K562 (cell line): ENCODE results near the gene ATP6V0C. TPM values are rescaled to one million over a fixed set of nuclear protein-coding genes. Genes with fewer than 3 reads are reported as not detected.
"Not testable (repeated sequence)": the region's sequence is repeated elsewhere in the genome, so short reads cannot be mapped to it uniquely, and the experiment has no call there.

Experiments used
- ATAC-seq: fragments of 200-7000 bp; cut with Tn5 transposase; 3 replicates; pipeline ENCODE4 v1.9.1; 2020; ENCODE audit warnings: moderate library complexity
- BruUV-seq: library from RNA; stranded (reverse); fragments of 400-500 nt; replicated peaks from 2 replicates; lab custom pipeline; 2021; lab: Mats Ljungman, UMichigan
- CTCF ChIA-PET: fragments of 300-600 bp; formaldehyde crosslinking; extraction: SDS; loops from one replicate; lab custom pipeline; 2021; ENCODE audit warnings: low intra/inter-chr PET ratio; lab: Yijun Ruan, JAX
- POLR2A ChIA-PET: fragments of 300-600, 350-650 bp; sonication (Branson Sonifier 250); formaldehyde crosslinking; extraction: SDS; loops from one replicate; lab custom pipeline; 2021; ENCODE audit warnings: antibody characterized with exemption, inconsistent platforms; lab: Yijun Ruan, JAX
- DNase-seq, 4 experiments: peaks; one replicate each; pipeline versions ENCODE4 v3.0.0 to v3.0.0-alpha.2; 2011 to 2018; ENCODE audit warnings: low spot score in 3 of 4, mixed read lengths in 3 of 4; ENCODE audit errors: extremely low read depth in 1 of 4
- FAIRE-seq: peaks from 2 replicates; lab custom pipeline; 2011; peaks lifted over from hg19 to GRCh38; lab: Jason Lieb, UNC
- H2AFZ ChIP-seq: 2 replicates; pipeline ENCODE4 v1.6.0; 2011; ENCODE audit warnings: low read depth, low read length, control low read depth, inconsistent platforms
- H3K27ac ChIP-seq: fragments of 200-600 bp; 3 replicates; pipeline ENCODE4 v1.8.0; 2011; ENCODE audit warnings: low read depth, mild to moderate bottlenecking, control low read depth, inconsistent platforms, low read length, moderate library complexity, mixed read lengths; ENCODE audit errors: extremely low read depth
- H3K27me3 ChIP-seq, 2 experiments: fragments of 300-600 bp in 1 of 2; 2 replicates in 1 of 2; 3 replicates in 1 of 2; pipeline versions ENCODE4 v1.6.0 to v1.8.0; 2011; ENCODE audit warnings: inconsistent platforms in 2 of 2, low read length in 2 of 2, mild to moderate bottlenecking in 1 of 2, mixed read lengths in 1 of 2, moderate library complexity in 1 of 2; ENCODE audit not compliant: control insufficient read depth in 2 of 2, insufficient read depth in 2 of 2
- H3K36me3 ChIP-seq: fragments of 300-600 bp; 3 replicates; pipeline ENCODE4 v1.8.0; 2011; ENCODE audit warnings: mild to moderate bottlenecking, low read length, inconsistent platforms; ENCODE audit not compliant: control insufficient read depth, insufficient read depth
- H3K4me1 ChIP-seq, 2 experiments: fragments of 200-600 bp in 1 of 2; replicated peaks in 1 of 2; 2 replicates in 1 of 2; 3 replicates in 1 of 2; pipeline versions ENCODE4 v1.5.1 to v1.8.0; 2011; ENCODE audit warnings: inconsistent platforms in 2 of 2, low read length in 2 of 2, mild to moderate bottlenecking in 1 of 2, mixed read lengths in 1 of 2, moderate library complexity in 1 of 2; ENCODE audit not compliant: control insufficient read depth in 2 of 2, insufficient read depth in 2 of 2
- H3K4me2 ChIP-seq: 2 replicates; pipeline ENCODE4 v1.6.1; 2011; ENCODE audit warnings: low read length, control low read depth, inconsistent platforms, mixed read lengths; ENCODE audit not compliant: insufficient read depth
- H3K4me3 ChIP-seq: fragments of 200-600 bp; sonication (generic), shearing (Covaris generic); 2 replicates; pipeline ENCODE4 v1.5.1; 2016; ENCODE audit warnings: control low read depth, inconsistent platforms
- H3K79me2 ChIP-seq: fragments of 200-600 bp; 3 replicates; pipeline ENCODE4 v1.8.0; 2011; ENCODE audit warnings: low read length, inconsistent platforms; ENCODE audit not compliant: control insufficient read depth, insufficient read depth
- H3K9ac ChIP-seq, 2 experiments: 2 replicates each; pipeline versions ENCODE4 v1.6.0 to v1.6.1; 2011; ENCODE audit warnings: low read depth in 2 of 2, low read length in 2 of 2, control low read depth in 1 of 2, inconsistent platforms in 1 of 2, mild to moderate bottlenecking in 1 of 2, mixed read lengths in 1 of 2; ENCODE audit not compliant: insufficient read depth in 1 of 2
- H3K9me1 ChIP-seq: one replicate; pipeline ENCODE4 v1.6.0; 2011; ENCODE audit warnings: inconsistent platforms, mild to moderate bottlenecking, low read length, moderate library complexity; ENCODE audit not compliant: control insufficient read depth, insufficient read depth
- H3K9me3 ChIP-seq: replicated peaks from 2 replicates; pipeline ENCODE4 v1.5.1; 2011; ENCODE audit warnings: low read depth, low read length, inconsistent platforms; ENCODE audit not compliant: control insufficient read depth, insufficient read depth
- H4K20me1 ChIP-seq: replicated peaks from 2 replicates; pipeline ENCODE4 v1.6.1; 2011; ENCODE audit warnings: low read length, inconsistent platforms, mixed read lengths; ENCODE audit not compliant: control insufficient read depth, insufficient read depth
- BCOR ChIP-seq: fragments of 450-650 bp; IDR thresholded peaks from 2 replicates; pipeline ENCODE4 v1.6.1; 2016
- HDAC2 ChIP-seq: fragments of 450-650 bp; IDR thresholded peaks from 2 replicates; pipeline ENCODE4 v1.6.1; 2016; ENCODE audit warnings: mild to moderate bottlenecking
- KDM1A ChIP-seq, 2 experiments: fragments of 450-650 bp; IDR thresholded peaks; 2 replicates each; pipeline ENCODE4 v1.6.1; 2016; ENCODE audit warnings: mild to moderate bottlenecking in 2 of 2
- MEIS2 ChIP-seq: fragments of 450-650 bp; IDR thresholded peaks from 2 replicates; pipeline ENCODE4 v1.6.1; 2014; ENCODE audit warnings: mild to moderate bottlenecking; ENCODE audit not compliant: partially characterized antibody
- RBM25 ChIP-seq: fragments of 200-400 bp; formaldehyde crosslinking; IDR thresholded peaks from 2 replicates; pipeline ENCODE4 v1.6.1; 2018; ENCODE audit warnings: low read length, low read depth, moderate library complexity; ENCODE audit not compliant: severe bottlenecking
- ZNF354B ChIP-seq: fragments of 250-450 bp; sonication (Bioruptor Pico); IDR thresholded peaks from 2 replicates; pipeline ENCODE4 v1.4.0; 2020
- WGBS: fragments of 100-300 bp; shearing (Covaris generic); methylation state at CpG from one replicate; pipeline ENCODE4 v1.1.6; 2016; ENCODE audit warnings: low coverage, mixed read lengths; ENCODE audit not compliant: insufficient coverage; ENCODE audit errors: missing lambda C conversion rate; 5-methylcytosine and 5-hydroxymethylcytosine counted together
- in situ Hi-C: fragments of 300-500 bp; cut with MboI; formaldehyde crosslinking; loops from 4 replicates; pipeline ENCODE4 v1.15.0; 2018; ENCODE audit warnings: inconsistent platforms, mixed read lengths
- intact Hi-C: fragments of 100-400 bp; cut with micrococcal nuclease; formaldehyde crosslinking; loops from 2 replicates; pipeline ENCODE4 v1.14.2; 2022
- polyA plus RNA-seq, 8 experiments: library from polyadenylated mRNA; depleted of rRNA in 4 of 8; stranded (reverse) in 5 of 8; unstranded in 3 of 8; fragments of >200 nt; fragmentation: Nextera tagmentation in 2 of 8; fragmentation: Illumina TruSeq in 1 of 8; extraction: Ambion mirVana in 2 of 8; extraction: Trizol in 1 of 8; gene quantifications; 2 replicates each; pipeline versions ENCODE4 v1.2.1 to v1.2.3, GENCODE V29; 2011 to 2014; ENCODE audit warnings: inconsistent platforms in 1 of 8, missing spikeins in 1 of 8
- total RNA-seq, 7 experiments: library from RNA; depleted of rRNA in 6 of 7; stranded (reverse); fragments of >200 nt in 6 of 7; fragmentation: Illumina TruSeq in 2 of 7; extraction: Trizol in 2 of 7; gene quantifications; 2 replicates each; pipeline versions ENCODE4 v1.2.1 to v1.2.3, GENCODE V29; 2011 to 2021; ENCODE audit warnings: low replicate concordance in 1 of 7

ATP6V0C gene
- total and polyA plus RNA-seq, 9 of the 15 experiments (the other 6 are each of a cell fraction or from before 2014, with no cell fraction given): 2.9 to 228 (median 22.7) TPM

GRCh38 chr16:2534335-2534734 is 20.6 kb downstream of the ATP6V0C start:
- H2AFZ ChIP-seq, H3K9me3 ChIP-seq, ATAC-seq, H3K9me1 ChIP-seq, H3K9ac ChIP-seq, in situ Hi-C loops, H3K27me3 ChIP-seq, intact Hi-C loops, BruUV-seq, POLR2A ChIA-PET, H3K4me3 ChIP-seq, H3K4me2 ChIP-seq, H4K20me1 ChIP-seq, FAIRE-seq, CTCF ChIA-PET, DNase-seq, H3K27ac ChIP-seq: not testable (repeated sequence)
- H3K36me3 ChIP-seq: peaks cover 18% of the 10 kb centered on the region; the same call in 2 of the 3 replicates
- TF ChIP-seq KDM1A (IDR thresholded peaks at IDR 0.05) (peak in 1 of 2 experiments; percentile 56; a peak in 2 of 4 replicates), HDAC2 (0 out of 2 replicates have a peak, but pooled peaks have one; percentile 35), BCOR (peak; percentile 80), RBM25 (peak; percentile 73)
- 82% methylated on average over 5 of the region's 5 CpGs for WGBS
- H3K79me2 ChIP-seq: peaks cover 10% of the 10 kb centered on the region
- peaks cover 17 to 59% of the 10 kb centered on the region in 2 experiments; a peak in 4 of 5 replicates for H3K4me1 ChIP-seq

- peaks cover 18 to 46% of the 10 kb centered on the region in 2 experiments; a peak in 4 of 5 replicates for H3K4me1 ChIP-seq
- no peaks in the 10 kb centered on the region for H3K9me3 ChIP-seq
- peaks cover 22% of the 10 kb centered on the region for H3K79me2 ChIP-seq
- DNase-seq (no peak), ATAC-seq (no peak), FAIRE-seq (no peak)
- no TSS peak for BruUV-seq
- TF ChIP-seq ZNF354B (CRISPR knock-in tag) (no peak), MEIS2 (no peak)
- H3K27me3 ChIP-seq: no peaks in the 10 kb centered on the region
- in situ Hi-C loops: no loop called here
- intact Hi-C loops: no loop called here
- peaks cover 16% of the 10 kb centered on the region; the same call in 1 of the 3 replicates for H3K36me3 ChIP-seq
- 0 out of 2 replicates have a peak overlapping the region, but pooled peaks have one; percentile 43 for H2AFZ ChIP-seq
- H4K20me1 ChIP-seq: no peaks in the 10 kb centered on the region
- H3K9ac ChIP-seq: no peak overlapping the region
- WGBS: 80% methylated on average over 8 of the region's 9 CpGs
- CTCF ChIA-PET: no interaction called here
- no peak overlapping the region for H3K27ac ChIP-seq
- H3K9me1 ChIP-seq: no peaks in the 10 kb centered on the region
- H3K4me3 ChIP-seq: no peak overlapping the region
- no peak overlapping the region for H3K4me2 ChIP-seq
- POLR2A ChIA-PET: interaction anchor here (1.5 kb wide), 1 partner anchor 15 kb away, joined by 5 read pairs; the partner anchor contains the start of gene AMDHD2
Observed at GRCh38 chr16:2535625-2536013, 21.9 kb downstream of the ATP6V0C start.
